HPDE6-E6E7 (cell line): ENCODE results near the gene TMEM266.

Source experiments
- DNase-seq: peaks from one replicate; pipeline ENCODE4 v3.0.0; 2011; ENCODE audit warnings: missing footprints; ENCODE audit errors: extremely low spot score

TMEM266 gene

GRCh38 chr15:76065793-76066192, 6.0 kb downstream of the TMEM266 start:
- DNase-seq, result no peak

GRCh38 chr15:76070192-76070591, 10.4 kb downstream of the TMEM266 start:
- DNase-seq, result no peak

- DNase-seq, result no peak
Measured at GRCh38 chr15:76070921-76071635, 11.3 kb downstream of the TMEM266 start.

- no peak for DNase-seq
Measured at GRCh38 chr15:76071806-76072205, 12.0 kb downstream of the TMEM266 start.

- peak; percentile 65 for DNase-seq
Measured at GRCh38 chr15:76073554-76073953, 13.8 kb downstream of the TMEM266 start.

GRCh38 chr15:76075046-76075445, 15.3 kb downstream of the TMEM266 start:
- no peak for DNase-seq

GRCh38 chr15:76078285-76078877, 18.6 kb downstream of the TMEM266 start:
- DNase-seq, result no peak

- no peak for DNase-seq
Measured at GRCh38 chr15:76084256-76084655, 24.5 kb downstream of the TMEM266 start.

DNA sequence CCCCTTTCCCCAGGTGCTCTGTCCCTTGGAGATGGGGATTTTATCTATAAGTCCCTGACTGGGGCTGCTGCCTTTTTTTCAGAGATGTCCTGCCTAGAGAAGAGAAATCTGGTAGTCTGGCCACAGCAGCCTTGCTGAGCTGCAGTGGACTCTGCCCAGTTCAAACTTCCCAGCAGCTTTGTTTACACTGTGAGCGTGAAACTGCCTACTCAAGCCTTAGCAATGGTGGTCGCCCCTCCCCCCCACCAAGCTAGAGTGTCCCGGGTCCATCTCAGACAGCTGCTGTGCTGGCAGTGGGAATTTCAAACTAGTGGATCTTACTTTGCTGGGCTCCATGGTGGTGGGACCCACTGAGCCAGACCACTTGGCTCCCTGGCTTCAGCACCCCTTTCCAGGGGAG, 38.9 kb downstream of the TMEM266 start:
- DNase-seq, result no peak

- DNase-seq, result no peak
Measured at GRCh38 chr15:76099388-76099787, 39.6 kb downstream of the TMEM266 start.

DNA sequence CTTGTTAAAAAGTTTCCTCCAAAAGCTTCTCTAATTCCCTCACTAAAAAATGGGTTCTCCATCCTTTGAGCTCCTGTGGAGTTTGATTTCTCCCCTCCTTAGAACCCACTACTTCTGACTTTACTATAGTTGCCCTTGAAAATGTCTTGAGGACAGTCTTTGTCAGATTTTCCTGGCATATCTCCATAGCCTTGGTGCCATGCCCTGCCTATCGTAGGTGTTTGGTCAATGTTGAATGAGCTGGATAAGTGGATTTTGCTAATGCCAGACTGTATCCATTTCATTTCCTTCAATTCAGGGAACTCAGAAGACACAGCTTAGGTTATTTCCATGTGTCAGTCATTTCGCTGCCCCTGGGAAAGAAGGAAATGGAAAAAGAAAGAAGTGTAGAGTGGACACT, 40.6 kb downstream of the TMEM266 start:
- no peak for DNase-seq

DNA sequence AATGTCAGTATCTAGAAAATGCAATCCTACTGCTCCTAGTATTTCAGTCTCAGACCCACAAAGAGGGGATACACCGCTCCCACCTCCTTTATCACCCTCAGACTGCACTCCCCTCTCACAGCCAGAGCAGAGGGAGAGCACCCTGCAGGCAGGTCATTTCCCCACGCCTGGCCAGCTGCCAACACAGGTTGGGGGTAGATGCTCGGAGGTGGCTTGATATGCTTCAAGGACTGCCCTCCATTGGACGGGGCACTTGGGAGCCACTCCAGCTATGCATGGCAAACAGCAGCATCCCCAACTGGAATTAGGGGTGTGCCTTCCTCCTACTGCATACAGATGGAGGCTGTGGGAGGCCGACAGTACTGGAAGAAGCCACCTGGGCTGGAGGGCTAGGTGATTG, 41.9 kb downstream of the TMEM266 start:
- DNase-seq, result no peak

GRCh38 chr15:76105391-76105790, 45.6 kb downstream of the TMEM266 start:
- DNase-seq, result no peak

GRCh38 chr15:76105911-76106310, 46.1 kb downstream of the TMEM266 start:
- DNase-seq, result no peak

GRCh38 chr15:76107169-76107568, 47.4 kb downstream of the TMEM266 start:
- no peak for DNase-seq

DNA sequence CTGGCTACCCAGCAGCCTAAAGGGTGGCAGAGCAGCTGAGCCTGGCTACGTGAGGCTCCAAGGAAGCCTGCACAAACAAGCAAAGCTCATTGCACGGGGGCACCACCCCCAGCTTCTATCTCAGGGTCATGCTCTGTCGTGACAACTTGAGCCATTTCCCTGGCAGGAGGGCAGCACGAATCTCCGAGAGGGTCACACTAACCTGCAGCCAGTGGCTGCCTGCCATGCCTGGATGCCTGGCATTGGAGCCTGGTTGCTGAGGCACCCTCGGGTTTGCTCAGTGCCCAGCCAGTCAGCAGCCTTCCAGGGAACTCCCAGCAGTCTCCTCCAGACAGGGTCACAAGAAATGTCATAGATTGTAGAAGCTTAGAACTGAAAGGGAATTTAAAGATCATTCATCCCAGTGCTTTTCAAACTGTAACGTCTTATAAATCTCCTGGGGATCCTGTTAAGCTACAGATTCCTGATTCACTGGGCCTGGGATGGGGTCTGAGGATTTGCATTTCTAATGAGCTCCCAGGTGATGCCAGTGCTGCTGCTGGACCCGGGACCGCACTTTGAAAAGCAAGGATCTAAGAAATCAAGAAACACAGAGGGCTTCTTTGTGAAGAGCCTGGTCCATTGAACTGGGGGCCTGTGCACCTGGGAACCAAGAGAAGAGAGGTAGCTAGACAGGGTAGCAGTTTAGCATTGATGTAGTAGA, 48.4 kb downstream of the TMEM266 start:
- DNase-seq, result no peak

DNA sequence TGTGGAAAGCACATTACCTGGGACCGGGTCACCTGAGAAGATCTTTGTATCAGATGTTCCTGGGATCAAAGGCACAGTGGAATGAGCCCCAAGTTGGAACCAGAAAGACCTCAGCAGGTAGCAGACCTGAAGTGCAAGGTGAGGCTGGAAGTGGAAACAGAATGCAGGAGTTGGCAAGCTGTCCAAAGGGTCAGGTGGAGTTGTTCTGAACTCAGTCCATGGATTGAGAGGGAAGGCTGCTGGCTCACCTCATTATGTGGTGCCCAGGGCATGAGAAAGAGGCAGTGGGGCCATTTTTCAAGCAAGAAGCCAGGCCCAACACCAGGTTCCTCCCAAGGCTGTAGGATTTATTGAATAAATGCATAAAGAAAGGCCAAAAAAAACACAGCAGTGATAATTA, 49.3 kb downstream of the TMEM266 start:
- DNase-seq, result no peak

GRCh38 chr15:76114561-76114960, 54.8 kb downstream of the TMEM266 start:
- no peak for DNase-seq

DNA sequence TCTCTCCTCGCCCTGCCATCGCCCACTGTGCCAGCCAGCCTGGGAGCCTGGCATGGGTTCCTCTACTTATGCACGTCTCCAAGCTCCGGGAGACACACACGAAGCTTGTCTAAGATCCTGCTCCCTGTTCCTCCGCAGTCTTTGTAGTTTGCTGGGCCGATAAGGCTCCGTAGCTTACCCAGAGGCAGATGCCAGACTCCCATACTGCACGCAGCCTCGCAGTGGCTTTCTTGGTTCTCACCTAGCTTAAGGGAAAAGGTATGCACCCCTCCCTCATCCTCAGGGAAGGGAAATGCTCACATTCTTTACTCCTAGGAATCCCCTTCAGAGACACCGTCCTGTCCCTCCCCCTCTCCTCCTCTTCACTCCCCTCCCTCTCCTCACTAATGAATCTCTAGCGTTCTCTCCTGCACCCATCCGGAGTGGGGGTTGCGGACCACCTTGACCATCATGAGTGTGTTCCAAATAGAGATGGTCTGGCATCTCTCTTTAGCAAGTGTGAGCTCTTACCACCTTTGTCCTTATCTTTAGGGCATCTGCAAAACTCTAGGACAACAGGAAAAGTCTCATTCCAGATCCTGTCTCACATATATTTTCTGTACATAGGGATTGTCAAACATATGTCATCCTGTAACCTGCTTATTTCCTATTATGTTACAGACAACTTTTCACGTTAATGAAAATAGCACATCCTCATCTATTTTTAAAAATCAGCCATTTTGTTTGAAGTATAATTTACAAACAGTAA, 56.5 kb downstream of the TMEM266 start:
- DNase-seq, result no peak

DNA sequence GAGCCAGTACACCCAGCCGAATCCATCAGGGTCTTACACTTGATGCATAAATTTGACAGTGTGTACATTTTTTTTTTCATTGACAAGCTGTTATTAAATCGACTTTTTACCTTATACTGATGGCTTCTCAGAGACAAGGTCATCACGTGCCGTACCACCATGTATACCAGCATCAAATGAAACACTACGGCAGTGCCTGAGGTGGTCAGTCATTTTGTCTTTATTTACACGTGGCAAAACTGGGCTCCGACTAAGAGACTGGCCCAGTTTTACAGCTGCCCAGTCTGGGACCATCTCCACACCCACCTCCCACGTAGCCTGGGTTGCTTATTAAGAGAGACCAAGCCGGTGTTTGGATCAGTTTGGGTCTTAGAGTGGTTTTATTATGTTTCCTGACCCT, 57.4 kb downstream of the TMEM266 start:
- DNase-seq, result no peak

GRCh38 chr15:76118767-76119166, 59.0 kb downstream of the TMEM266 start:
- no peak for DNase-seq

GRCh38 chr15:76123031-76123430, 63.2 kb downstream of the TMEM266 start:
- DNase-seq, result no peak
